ENCODE data around the gene SMIM24. TPM values are rescaled to one million over a fixed set of nuclear protein-coding genes. Genes with fewer than 3 reads are reported as not detected.

Gene SMIM24
- total and polyA plus RNA-seq, 4 donors, result 0.10 to 0.22 (median 0.15) TPM; not detected in 1

GRCh38 chr19:3492131-3492839, 12.0 kb upstream of the SMIM24 start:
- no peaks in the 10 kb centered on the region for H3K4me1 ChIP-seq (ENCODE audit: control insufficient read depth in 5 of 5, insufficient read depth in 5 of 5, low read length in 5 of 5)
- H3K4me3 ChIP-seq, result no peak overlapping the region
- no peaks in the 10 kb centered on the region for H3K27me3 ChIP-seq (ENCODE audit: control insufficient read depth in 3 of 3, insufficient read depth in 3 of 3, low read length in 2 of 3)
- no peak for TF ChIP-seq CTCF (IDR thresholded peaks at IDR 0.05; ENCODE audit: control extremely low read depth, extremely low read depth)
- ATAC-seq (ENCODE audit: insufficient read depth, low FRiP score), result no peak
- H3K27ac ChIP-seq (ENCODE audit: low read depth in 1 of 2, low read length in 1 of 2), result no peak overlapping the region
- H3K9me3 ChIP-seq (ENCODE audit: control insufficient read depth in 4 of 4, insufficient read depth in 3 of 4, low read length in 3 of 4), result peaks cover 0 to 3% (median 0%) of the 10 kb centered on the region in 4 donors
- peaks cover 6 to 52% (median 10%) of the 10 kb centered on the region in 4 donors for H3K36me3 ChIP-seq (ENCODE audit: control insufficient read depth in 4 of 4, insufficient read depth in 4 of 4, low read length in 4 of 4)
- WGBS, 2 donors, result 97% methylated on average over 33 to 45 of the region's 45 CpGs
- H3K9ac ChIP-seq (ENCODE audit: insufficient read depth in 1 of 2, low read length in 2 of 2), result no peak overlapping the region
- DNase-seq, result no peak

- DNase-seq, result no peak
- H3K36me3 ChIP-seq (ENCODE audit: control insufficient read depth in 4 of 4, insufficient read depth in 4 of 4, low read length in 4 of 4), result peaks cover 6 to 48% (median 9%) of the 10 kb centered on the region in 4 donors
- WGBS, 2 donors, result 97 to 98% methylated on average over 55 of the region's 55 CpGs
Observed at GRCh38 chr19:3491396-3492119, 11.2 kb upstream of the SMIM24 start.

GRCh38 chr19:3483226-3483628, 2.9 kb upstream of the SMIM24 start, which contains the start of gene SMIM44:
SMIM44 (minus strand) TSS chr19:3483441; CDS start chr19:3483403, 38 bp downstream.
- TF ChIP-seq CTCF (IDR thresholded peaks at IDR 0.05; ENCODE audit: control extremely low read depth, extremely low read depth), result no peak
- DNase-seq (no peak), ATAC-seq (ENCODE audit: insufficient read depth, low FRiP score) (no peak)
- Histone ChIP-seq H3K36me3 (ENCODE audit: control insufficient read depth in 4 of 4, insufficient read depth in 4 of 4, low read length in 4 of 4) (no peaks in the 10 kb centered on the region), H3K27me3 (ENCODE audit: control insufficient read depth in 3 of 3, insufficient read depth in 3 of 3, low read length in 2 of 3) (peaks cover 0 to 14% (median 13%) of the 10 kb centered on the region in 3 donors), H3K4me3 (no peak within 1 kb of the TSS), H3K9ac (ENCODE audit: insufficient read depth in 1 of 2, low read length in 2 of 2) (no peak within 1 kb of the TSS), H3K4me1 (ENCODE audit: control insufficient read depth in 5 of 5, insufficient read depth in 5 of 5, low read length in 5 of 5) (peaks cover 0 to 3% (median 0%) of the 10 kb centered on the region in 5 donors), H3K27ac (ENCODE audit: low read depth in 1 of 2, low read length in 1 of 2) (no peak within 1 kb of the TSS), H3K9me3 (ENCODE audit: control insufficient read depth in 4 of 4, insufficient read depth in 3 of 4, low read length in 3 of 4) (no peaks in the 10 kb centered on the region)
- WGBS, 2 donors, result 76 to 92% methylated on average over 30 to 33 of the region's 33 CpGs

More at GRCh38 chr19:3491396-3492119, 11.2 kb upstream of the SMIM24 start:
- H3K9me3 ChIP-seq (ENCODE audit: control insufficient read depth in 4 of 4, insufficient read depth in 3 of 4, low read length in 3 of 4), result peaks cover 0 to 2% (median 0%) of the 10 kb centered on the region in 4 donors
- no peak overlapping the region for H3K27ac ChIP-seq (ENCODE audit: low read depth in 1 of 2, low read length in 1 of 2)
- H3K4me1 ChIP-seq (ENCODE audit: control insufficient read depth in 5 of 5, insufficient read depth in 5 of 5, low read length in 5 of 5), result no peaks in the 10 kb centered on the region
- no peaks in the 10 kb centered on the region for H3K27me3 ChIP-seq (ENCODE audit: control insufficient read depth in 3 of 3, insufficient read depth in 3 of 3, low read length in 2 of 3)
- ATAC-seq (ENCODE audit: insufficient read depth, low FRiP score), result no peak
- no peak overlapping the region for H3K9ac ChIP-seq (ENCODE audit: insufficient read depth in 1 of 2, low read length in 2 of 2)
- TF ChIP-seq CTCF (IDR thresholded peaks at IDR 0.05; ENCODE audit: control extremely low read depth, extremely low read depth), result no peak
- no peak overlapping the region for H3K4me3 ChIP-seq

Data from lung (tissue), 12 donors.